Smooth muscle cell (in vitro differentiated cells): ENCODE data around the gene UNCX. TPM values are rescaled to one million over a fixed set of nuclear protein-coding genes. Genes with fewer than 3 reads are reported as not detected.

Source experiments
- DNase-seq: peaks from one replicate; lab custom pipeline; 2025; ENCODE audit not compliant: unreplicated experiment; lab: John Stamatoyannopoulos, UW
- H2AFZ ChIP-seq: fragments of 200-600 bp; sonication (generic); 2 replicates; pipeline ENCODE4 v1.6.0; 2016; ENCODE audit warnings: antibody characterized with exemption, low read depth, mild to moderate bottlenecking
- H3F3A ChIP-seq: fragments of 200-600 bp; sonication (generic); 2 replicates; pipeline ENCODE4 v1.6.0; 2017; ENCODE audit warnings: antibody characterized with exemption, low read depth
- H3K27ac ChIP-seq: fragments of 200-600 bp; sonication (generic); 2 replicates; pipeline ENCODE4 v1.5.1; 2016; ENCODE audit warnings: low read depth, mild to moderate bottlenecking
- H3K27me3 ChIP-seq: fragments of 200-600 bp; sonication (generic); 2 replicates; pipeline ENCODE4 v1.6.1; 2016; ENCODE audit warnings: low read depth, mild to moderate bottlenecking
- H3K36me3 ChIP-seq: fragments of 200-600 bp; sonication (generic); 2 replicates; pipeline ENCODE4 v1.5.1; 2016; ENCODE audit warnings: low read depth
- H3K4me1 ChIP-seq: fragments of 200-600 bp; sonication (generic); 2 replicates; pipeline ENCODE4 v1.5.1; 2016; ENCODE audit warnings: low read depth
- H3K4me2 ChIP-seq: fragments of 200-600 bp; sonication (generic); 2 replicates; pipeline ENCODE4 v1.6.0; 2016; ENCODE audit warnings: mild to moderate bottlenecking
- H3K4me3 ChIP-seq: fragments of 200-600 bp; sonication (generic); 2 replicates; pipeline ENCODE4 v1.5.1; 2016; ENCODE audit warnings: mild to moderate bottlenecking
- H3K79me2 ChIP-seq: fragments of 200-600 bp; sonication (generic); 2 replicates; pipeline ENCODE4 v1.6.0; 2016; ENCODE audit warnings: low read depth, mild to moderate bottlenecking
- H3K9ac ChIP-seq: fragments of 200-600 bp; sonication (generic); 2 replicates; pipeline ENCODE4 v1.6.0; 2016; ENCODE audit warnings: low read depth
- H3K9me3 ChIP-seq: fragments of 200-600 bp; sonication (generic); replicated peaks from 2 replicates; pipeline ENCODE4 v1.5.1; 2016; ENCODE audit warnings: low read depth
- H4K20me1 ChIP-seq: fragments of 200-600 bp; sonication (generic); 2 replicates; pipeline ENCODE4 v1.6.0; 2016; ENCODE audit warnings: low read depth
- WGBS: methylation state at CpG from one replicate; pipeline ENCODE4 v1.1.7; 2016; ENCODE audit warnings: low lambda C conversion rate; 5-methylcytosine and 5-hydroxymethylcytosine counted together
- polyA plus RNA-seq: library from polyadenylated mRNA; unstranded; fragments of >200 nt; fragmentation: Nextera tagmentation; extraction: Ambion mirVana; gene quantifications from 2 replicates; pipeline ENCODE4 v1.2.1, GENCODE V29; 2016
- total RNA-seq: library from RNA; depleted of rRNA; stranded (reverse); fragments of >200 nt; gene quantifications from 2 replicates; pipeline ENCODE4 v1.2.3, GENCODE V29; 2014
- TF ChIP-seq, protein P1 (sequence below): fragments of 200-600 bp; sonication (generic); IDR thresholded peaks from 2 replicates; pipeline ENCODE4 v1.5.1; 2017; ENCODE audit warnings: borderline replicate concordance, mild to moderate bottlenecking, antibody characterized with exemption; ENCODE audit not compliant: insufficient read depth, poor library complexity, severe bottlenecking

Gene UNCX
- total and polyA plus RNA-seq, 2 experiments from 2014 or later: not detected

DNA sequence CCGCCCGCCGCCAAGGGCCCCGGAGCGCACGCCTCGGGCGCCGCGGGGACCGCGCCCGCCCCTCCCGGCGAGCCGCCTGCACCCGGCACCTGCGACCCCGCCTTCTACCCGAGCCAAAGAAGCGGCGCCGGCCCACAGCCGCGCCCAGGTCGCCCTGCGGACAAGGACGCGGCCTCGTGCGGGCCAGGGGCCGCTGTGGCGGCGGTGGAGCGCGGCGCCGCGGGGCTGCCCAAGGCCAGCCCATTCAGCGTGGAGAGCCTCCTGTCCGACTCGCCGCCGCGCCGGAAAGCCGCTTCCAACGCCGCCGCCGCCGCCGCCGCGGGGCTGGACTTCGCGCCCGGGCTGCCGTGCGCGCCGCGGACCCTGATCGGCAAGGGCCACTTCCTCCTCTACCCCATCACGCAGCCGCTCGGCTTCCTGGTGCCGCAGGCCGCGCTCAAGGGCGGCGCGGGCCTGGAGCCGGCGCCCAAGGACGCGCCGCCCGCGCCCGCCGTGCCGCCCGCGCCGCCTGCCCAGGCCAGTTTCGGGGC lies 3.5 kb downstream of the UNCX start:
- H3K4me1 ChIP-seq: no peaks in the 10 kb centered on the region
- TF ChIP-seq, protein P1, sequence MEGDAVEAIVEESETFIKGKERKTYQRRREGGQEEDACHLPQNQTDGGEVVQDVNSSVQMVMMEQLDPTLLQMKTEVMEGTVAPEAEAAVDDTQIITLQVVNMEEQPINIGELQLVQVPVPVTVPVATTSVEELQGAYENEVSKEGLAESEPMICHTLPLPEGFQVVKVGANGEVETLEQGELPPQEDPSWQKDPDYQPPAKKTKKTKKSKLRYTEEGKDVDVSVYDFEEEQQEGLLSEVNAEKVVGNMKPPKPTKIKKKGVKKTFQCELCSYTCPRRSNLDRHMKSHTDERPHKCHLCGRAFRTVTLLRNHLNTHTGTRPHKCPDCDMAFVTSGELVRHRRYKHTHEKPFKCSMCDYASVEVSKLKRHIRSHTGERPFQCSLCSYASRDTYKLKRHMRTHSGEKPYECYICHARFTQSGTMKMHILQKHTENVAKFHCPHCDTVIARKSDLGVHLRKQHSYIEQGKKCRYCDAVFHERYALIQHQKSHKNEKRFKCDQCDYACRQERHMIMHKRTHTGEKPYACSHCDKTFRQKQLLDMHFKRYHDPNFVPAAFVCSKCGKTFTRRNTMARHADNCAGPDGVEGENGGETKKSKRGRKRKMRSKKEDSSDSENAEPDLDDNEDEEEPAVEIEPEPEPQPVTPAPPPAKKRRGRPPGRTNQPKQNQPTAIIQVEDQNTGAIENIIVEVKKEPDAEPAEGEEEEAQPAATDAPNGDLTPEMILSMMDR: no peak
- no peak overlapping the region for H3K9ac ChIP-seq
- H3K27ac ChIP-seq: no peak overlapping the region
- WGBS: 3% methylated on average over 76 of the region's 87 CpGs
- no peak overlapping the region for H2AFZ ChIP-seq
- H3K27me3 ChIP-seq: peaks cover 91% of the 10 kb centered on the region
- no peak overlapping the region for H3K4me3 ChIP-seq
- no peak for DNase-seq
- no peaks in the 10 kb centered on the region for H3K79me2 ChIP-seq
- H4K20me1 ChIP-seq: no peaks in the 10 kb centered on the region
- H3K36me3 ChIP-seq: no peaks in the 10 kb centered on the region
- H3F3A ChIP-seq: no peaks in the 10 kb centered on the region
- H3K9me3 ChIP-seq: no peaks in the 10 kb centered on the region
- H3K4me2 ChIP-seq: no peak overlapping the region

DNA sequence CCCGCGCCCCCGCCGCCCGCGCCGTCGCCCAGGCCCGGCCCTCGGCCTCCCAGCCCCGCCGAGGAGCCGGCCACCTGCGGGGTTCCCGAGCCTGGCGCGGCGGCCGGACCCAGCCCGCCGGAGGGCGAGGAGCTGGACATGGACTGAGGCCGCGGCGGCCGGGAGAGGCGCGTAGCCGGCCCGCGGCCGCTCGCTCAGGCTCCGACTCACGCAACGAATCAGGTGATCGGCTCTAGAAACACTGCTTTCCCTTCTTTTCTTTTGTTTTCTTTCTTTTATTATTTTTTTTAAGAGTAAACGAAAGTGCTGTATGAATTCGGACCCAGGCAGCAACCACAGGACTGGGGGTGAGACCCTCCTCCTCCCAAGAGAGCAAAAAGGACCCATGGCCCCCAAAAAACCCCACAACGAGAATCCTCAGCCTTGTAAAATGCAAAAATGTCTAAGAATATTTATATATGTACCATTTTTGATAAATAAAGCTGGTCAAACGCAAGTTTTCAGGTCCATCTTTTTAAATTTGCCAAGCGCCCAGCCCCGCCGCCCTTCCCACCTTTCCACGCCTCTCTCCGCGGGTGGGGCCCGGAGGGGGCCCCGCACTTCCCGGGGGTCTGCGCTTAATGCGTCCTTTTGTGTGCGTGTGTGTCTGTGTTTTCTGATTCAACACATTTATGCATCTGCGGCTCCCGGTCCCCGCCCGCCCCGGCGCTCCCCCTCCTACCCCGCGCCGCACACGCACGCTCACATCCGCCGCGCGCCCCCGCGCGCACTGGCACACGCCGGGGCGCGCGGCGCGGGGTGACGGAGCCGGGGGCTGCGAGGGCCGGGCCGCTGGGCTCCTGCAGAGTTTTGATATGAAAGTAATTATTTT lies 4.4 kb downstream of the UNCX start:
- Histone ChIP-seq H3F3A (no peaks in the 10 kb centered on the region), H3K36me3 (no peaks in the 10 kb centered on the region), H3K79me2 (no peaks in the 10 kb centered on the region), H3K4me1 (peaks cover 3% of the 10 kb centered on the region), H4K20me1 (no peaks in the 10 kb centered on the region), H3K27me3 (peaks cover 91% of the 10 kb centered on the region), H3K4me2 (no peak overlapping the region), H3K4me3 (no peak overlapping the region), H2AFZ (no peak overlapping the region), H3K27ac (no peak overlapping the region), H3K9ac (no peak overlapping the region), H3K9me3 (no peaks in the 10 kb centered on the region)
- TF ChIP-seq, protein P1: no peak
- 5% methylated on average over 33 of the region's 83 CpGs for WGBS
- no peak for DNase-seq

DNA sequence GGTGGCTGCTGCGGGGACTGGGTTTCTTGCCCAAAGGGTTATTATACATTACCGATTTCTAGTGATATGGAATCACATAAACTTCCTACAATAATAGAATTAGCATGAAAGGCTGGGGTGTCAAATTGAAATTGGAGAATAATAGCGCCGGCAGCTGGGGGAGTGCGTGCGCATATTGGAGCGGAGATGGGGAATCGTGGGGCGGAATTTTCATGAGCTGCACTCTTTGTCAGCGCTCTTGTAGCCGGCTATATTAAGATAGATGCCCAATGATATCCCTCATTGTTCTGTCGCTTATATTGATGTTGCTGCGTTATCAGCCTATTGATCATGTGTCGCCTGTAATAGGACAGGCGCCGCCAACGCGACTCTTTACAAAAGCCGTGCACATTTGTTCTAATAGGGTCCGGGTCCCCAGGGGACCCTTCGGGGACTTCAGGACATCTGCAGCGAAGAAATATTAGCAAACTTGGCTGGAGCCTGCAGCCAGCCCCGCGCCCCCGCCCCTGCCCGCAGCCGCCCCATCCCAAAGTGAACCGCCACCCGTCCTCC lies 5.1 kb downstream of the UNCX start:
- H4K20me1 ChIP-seq: no peaks in the 10 kb centered on the region
- TF ChIP-seq, protein P1: no peak

More for the DNA sequence above, 5.1 kb downstream of the UNCX start:
- no peaks in the 10 kb centered on the region for H3K36me3 ChIP-seq
- H3K79me2 ChIP-seq: no peaks in the 10 kb centered on the region
- no peak overlapping the region for H3K4me3 ChIP-seq
- WGBS: 6% methylated on average over 29 of the region's 29 CpGs
- H3F3A ChIP-seq: no peaks in the 10 kb centered on the region
- DNase-seq: no peak
- H3K9ac ChIP-seq: no peak overlapping the region
- peaks cover 92% of the 10 kb centered on the region for H3K27me3 ChIP-seq
- H2AFZ ChIP-seq: no peak overlapping the region
- no peak overlapping the region for H3K4me2 ChIP-seq
- H3K27ac ChIP-seq: no peak overlapping the region
- H3K4me1 ChIP-seq: peaks cover 10% of the 10 kb centered on the region
- no peaks in the 10 kb centered on the region for H3K9me3 ChIP-seq
